ENCODE results near the gene TMPRSS15.

The TMPRSS15 gene

GRCh38 chr21:18403735-18404450 is at the start of gene TMPRSS15:
TSS of gene TMPRSS15 (minus strand) at chr21:18403785. CDS start at chr21:18403622, 163 bp downstream.
- no peak for DNase-seq (ENCODE audit: low read depth, low spot score)

DNA sequence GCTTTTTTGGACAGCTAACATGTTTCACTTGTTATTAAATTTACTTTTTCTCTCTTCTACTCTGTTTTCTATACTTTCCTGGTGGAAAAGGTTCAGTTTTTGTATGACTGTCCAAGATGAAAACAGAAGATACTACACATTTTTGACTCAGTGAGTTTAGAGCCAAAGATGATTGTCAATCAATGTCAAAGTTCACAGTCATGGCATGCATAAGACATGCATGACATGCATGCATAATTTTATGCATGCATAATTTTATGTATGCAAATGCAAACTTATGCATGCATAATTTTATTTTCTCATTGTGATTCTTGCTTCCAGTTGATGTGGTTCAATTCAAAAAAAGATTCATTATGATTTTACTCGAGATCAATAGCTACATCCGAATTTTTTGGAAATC is 48.1 kb upstream of the TMPRSS15 start:
- no peak for DNase-seq (ENCODE audit: low read depth, low spot score)

DNA sequence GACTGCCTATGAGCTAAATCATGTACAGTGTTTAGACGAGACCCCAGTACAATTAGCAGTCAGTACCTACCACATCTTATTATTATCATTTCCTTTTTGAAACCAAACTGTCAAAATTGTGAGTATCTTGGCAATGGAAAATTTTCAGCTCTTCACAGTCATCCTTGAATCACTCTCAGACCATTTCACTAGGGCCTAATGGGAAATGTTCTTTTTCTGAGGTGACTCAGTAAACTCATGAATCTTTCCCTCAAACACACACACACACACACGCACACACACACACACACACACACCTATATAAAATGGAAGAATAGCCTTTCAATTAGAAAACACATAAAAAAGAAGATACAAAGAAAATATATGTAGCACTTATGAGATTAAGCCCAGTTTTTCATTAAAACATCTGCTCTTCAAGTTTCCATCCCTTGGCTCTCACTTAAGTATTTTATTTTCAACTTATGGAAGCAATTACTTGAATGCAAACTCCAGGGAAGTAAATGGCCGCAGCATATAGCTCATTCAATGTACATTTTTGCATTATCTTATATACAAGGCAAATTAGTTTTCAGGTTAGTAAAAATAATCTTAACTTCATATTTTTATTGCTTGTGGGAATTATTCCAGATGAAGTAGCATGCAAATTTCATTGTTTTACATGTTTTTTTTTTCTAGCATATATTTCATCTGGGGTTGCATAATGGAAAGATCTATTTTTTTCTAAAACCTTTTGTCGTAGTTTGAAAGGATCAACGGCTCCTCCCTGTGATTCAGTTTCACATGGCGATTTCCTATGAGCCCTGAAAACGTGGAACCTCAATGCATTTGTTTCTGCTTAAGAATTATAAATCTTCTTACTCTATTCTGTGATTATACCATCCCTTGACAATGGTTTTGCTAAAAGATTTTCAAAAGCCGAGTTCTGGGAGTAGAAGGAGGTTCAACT is 46.3 kb upstream of the TMPRSS15 start:
- DNase-seq (ENCODE audit: low read depth, low spot score), result peak; percentile 1

DNA sequence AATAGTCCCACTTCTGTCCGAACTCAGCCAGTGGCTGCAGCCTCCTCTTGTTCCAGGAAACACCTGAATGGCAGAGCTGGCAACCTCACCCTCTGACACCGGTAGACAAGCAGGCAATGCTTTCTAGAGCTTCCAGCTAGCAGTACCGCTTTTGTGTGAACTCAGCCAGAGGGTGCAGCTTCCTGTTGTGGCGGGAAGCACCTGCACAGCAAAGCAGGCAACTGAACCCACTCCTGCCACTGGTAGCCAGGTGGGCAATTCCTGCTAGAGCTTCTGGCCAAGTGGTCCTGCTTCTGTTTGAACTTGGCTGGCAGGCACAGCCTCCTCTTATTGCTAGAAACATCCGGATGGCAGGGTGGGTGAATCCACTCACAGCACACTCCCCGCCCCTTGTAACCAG is 40.1 kb upstream of the TMPRSS15 start:
- no peak for DNase-seq (ENCODE audit: low read depth, low spot score)

DNA sequence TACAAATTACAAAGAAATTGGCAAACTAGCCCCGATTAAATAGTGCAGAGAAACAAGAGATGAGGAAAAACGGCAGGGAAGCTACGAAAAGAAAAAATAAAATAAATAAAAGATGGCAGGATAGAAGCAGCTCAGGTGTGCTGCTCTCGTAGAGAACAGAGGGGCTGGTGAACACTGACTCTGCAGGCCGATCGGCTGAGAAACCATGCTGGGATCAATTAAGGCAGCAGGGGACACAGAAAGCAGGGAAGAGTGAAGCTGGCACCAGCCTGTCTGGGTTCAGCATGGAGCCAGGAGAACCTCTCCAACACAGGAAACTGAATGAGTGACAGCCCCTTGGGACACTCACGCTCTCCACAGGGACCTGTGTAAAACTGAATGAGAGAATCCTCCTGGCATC is 39.5 kb upstream of the TMPRSS15 start:
- DNase-seq (ENCODE audit: low read depth, low spot score), result no peak

DNA sequence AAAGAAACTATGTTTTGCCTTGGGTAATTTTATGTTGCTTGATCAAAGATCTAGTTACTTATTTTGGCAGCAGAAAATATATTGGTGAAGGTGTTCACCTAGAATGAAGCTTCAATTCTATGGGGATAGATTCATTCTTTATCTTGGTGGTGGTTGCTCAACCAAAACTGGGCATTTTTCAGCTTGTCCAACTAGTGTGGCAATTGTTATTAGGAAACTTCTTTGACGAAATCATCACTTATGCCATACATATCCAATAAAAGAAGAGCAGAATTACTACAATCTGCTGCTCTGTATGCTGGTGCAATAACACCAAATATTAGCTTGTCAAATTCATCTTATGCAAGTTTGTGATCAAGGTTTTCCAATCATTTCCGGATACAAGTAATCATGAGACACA is 26.8 kb upstream of the TMPRSS15 start:
- no peak for DNase-seq (ENCODE audit: low read depth, low spot score)

- no peak for DNase-seq (ENCODE audit: low read depth, low spot score)
Observed at GRCh38 chr21:18424276-18424675, 20.7 kb upstream of the TMPRSS15 start.

DNA sequence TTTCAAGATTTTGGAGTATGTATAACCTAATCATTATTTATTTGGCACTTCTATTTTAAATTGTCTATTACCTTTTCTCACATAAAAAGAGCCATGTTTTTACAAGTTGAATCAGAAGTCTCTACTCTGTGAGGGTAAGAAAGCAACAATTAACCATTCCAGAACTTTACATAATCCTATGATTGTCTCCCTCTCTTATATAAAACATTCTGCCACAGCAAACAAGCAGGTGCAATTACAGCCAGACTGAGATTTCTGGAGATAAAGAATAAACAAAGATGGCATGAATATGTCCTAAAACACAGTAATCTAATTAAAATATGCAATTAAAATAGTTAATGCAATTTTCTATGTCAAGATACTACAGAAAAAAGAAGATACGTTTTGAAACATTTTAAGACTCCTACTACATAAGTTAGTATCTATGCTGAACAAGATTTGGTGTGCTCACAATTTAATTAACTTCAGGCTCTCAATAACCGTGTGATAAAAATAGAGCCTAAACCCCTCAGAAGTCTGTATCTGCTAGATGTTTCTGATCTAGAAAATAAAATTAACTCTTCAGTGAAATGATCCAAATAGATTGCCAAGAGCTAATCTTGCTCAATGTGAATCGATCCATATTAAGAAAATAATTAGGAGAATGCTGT is 13.7 kb upstream of the TMPRSS15 start:
- no peak for DNase-seq (ENCODE audit: low read depth, low spot score)

- no peak for DNase-seq (ENCODE audit: low read depth, low spot score)
Observed at GRCh38 chr21:18411565-18411964, 8.0 kb upstream of the TMPRSS15 start.

GRCh38 chr21:18409579-18409978 is 6.0 kb upstream of the TMPRSS15 start:
- DNase-seq (ENCODE audit: low read depth, low spot score), result no peak

DNA sequence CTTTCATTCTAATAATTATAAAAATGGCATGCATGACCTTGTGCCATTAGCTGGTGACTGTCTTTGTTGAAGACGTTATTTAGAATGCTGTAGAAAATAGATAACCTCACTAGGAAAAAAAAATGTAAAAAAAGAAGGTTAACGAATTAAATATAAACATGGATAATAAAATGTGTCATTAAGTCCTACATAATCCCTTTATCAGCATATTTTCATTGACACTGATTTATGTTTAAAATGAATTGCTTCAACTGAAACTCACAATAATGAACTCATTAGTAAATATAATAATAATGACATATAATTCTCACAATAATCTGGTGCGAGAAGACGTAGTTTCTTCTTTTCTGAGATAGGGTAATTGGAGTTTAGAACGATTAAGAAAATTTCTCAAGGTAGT is 4.7 kb downstream of the TMPRSS15 start:
- no peak for DNase-seq (ENCODE audit: low read depth, low spot score)

DNA sequence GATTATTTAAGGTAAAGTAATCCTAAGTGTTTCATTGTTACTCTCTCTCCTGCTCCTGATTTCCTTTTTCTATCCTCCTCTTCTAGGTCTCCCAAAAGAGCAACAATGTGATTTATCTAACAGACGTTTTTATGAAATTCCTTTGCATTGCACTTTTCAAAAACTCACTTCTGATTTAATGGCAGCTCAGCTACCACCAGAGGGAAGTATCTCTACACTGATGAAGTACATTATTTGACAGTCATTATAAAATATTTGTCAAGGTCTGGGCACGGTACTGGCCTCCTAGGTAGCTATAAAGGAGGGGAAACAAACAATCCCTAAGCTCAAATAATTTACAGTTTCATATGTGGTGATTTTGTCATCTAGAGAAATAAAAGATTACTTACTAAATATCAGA is 15.6 kb downstream of the TMPRSS15 start:
- no peak for DNase-seq (ENCODE audit: low read depth, low spot score)

DNA sequence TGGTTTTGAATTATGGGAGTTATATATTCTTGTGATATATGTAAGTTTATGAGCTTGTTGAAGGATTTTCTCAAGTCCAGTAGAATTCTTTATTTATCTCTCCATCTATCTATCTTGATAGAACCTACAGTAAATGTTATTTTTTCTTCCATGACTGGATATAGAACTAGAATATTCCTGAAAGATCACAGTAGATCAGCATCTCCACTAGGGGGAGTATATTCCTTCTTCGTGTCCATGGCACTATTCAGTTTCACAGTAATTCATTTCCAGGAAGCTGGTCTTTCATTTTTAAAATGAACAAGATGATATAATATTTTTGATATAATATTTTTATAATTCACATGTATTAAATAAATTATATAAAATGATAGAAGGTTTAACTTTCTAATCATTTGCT is 18.8 kb downstream of the TMPRSS15 start:
- peak; percentile 40 for DNase-seq (ENCODE audit: low read depth, low spot score)

GRCh38 chr21:18382934-18383619 is 20.5 kb downstream of the TMPRSS15 start:
- peak; percentile 70 for DNase-seq (ENCODE audit: low read depth, low spot score)

DNA sequence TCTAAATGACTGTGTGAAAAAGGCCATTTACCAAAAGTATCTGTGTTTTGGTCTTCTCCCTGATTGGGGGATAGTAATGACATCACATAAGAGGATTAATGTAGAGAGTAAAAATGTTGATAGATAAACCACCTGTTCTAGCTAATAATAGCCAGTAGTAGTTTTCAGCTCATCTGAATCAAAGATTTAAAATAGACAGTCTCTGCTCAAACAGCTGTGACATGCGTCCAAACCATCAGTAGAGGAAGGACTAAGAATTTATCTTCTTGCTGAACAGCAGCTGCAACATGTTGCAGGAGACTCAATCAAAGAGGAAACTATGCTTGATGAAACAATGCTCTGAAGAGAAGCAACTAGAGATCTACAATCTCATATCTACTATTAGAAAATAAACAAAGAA is 21.4 kb downstream of the TMPRSS15 start:
- DNase-seq (ENCODE audit: low read depth, low spot score), result no peak

DNA sequence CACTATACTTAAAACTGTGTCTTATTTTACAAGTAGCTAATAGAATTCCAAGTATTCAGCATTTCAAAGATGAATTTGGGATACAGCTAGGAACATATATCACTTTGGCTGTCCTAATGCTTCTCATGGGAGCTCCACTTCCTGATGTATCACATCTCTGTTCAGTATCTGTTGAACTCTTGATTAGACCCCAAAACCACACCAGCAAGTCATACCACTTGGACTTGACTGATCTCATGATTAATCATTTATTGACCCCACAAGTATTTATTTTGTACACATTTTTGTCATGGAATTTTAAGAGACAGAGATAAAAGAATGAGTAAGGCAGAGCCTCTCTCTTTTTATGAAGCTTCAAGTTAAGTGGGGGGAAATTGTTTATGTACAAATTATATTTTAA is 30.0 kb downstream of the TMPRSS15 start:
- DNase-seq (ENCODE audit: low read depth, low spot score), result peak; percentile 5

- DNase-seq (ENCODE audit: low read depth, low spot score), result no peak
Observed at GRCh38 chr21:18370301-18370700, 33.3 kb downstream of the TMPRSS15 start.

GRCh38 chr21:18369115-18369514 is 34.5 kb downstream of the TMPRSS15 start:
- DNase-seq (ENCODE audit: low read depth, low spot score), result peak; percentile 21

DNA sequence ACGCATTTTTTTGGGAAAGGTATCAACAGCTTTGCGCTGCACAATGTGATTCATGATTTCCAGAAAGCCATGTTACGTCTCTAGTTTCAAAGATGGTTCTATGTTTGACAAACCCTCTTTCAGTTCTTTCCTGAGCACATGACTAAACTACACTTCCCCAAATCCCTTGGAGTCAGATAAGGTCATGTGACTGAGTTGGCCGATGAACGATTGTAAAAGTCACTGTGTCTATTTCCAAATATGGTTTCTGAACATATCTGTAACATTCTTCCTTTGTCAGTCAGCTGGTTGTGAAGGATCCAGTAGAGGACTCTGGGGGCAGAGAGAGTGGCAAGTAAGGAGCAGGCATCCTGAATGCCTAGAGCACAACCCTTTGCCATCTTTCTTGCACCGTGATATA is 35.4 kb downstream of the TMPRSS15 start:
- no peak for DNase-seq (ENCODE audit: low read depth, low spot score)

- DNase-seq (ENCODE audit: low read depth, low spot score), result no peak
Observed at GRCh38 chr21:18356801-18357200, 46.8 kb downstream of the TMPRSS15 start.

DNA sequence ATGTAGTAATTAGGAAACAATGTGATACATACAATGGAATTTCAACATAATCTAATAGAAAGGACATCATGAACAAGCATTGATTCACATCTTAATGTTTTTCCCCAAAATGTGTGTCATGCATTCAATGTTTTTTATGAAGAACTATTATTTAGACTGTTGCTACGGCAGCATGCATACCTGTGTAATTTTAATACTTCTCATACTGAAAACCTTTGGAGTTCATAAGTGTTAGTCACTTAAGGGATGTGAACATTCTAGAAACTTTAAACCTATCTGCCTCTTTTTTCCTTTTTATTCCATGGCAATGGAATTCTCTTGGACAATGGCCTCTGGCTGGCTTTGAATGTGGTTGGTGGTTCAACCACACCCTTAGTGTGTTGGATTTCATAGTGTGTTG is 48.6 kb downstream of the TMPRSS15 start:
- DNase-seq (ENCODE audit: low read depth, low spot score), result peak; percentile 26

DNA sequence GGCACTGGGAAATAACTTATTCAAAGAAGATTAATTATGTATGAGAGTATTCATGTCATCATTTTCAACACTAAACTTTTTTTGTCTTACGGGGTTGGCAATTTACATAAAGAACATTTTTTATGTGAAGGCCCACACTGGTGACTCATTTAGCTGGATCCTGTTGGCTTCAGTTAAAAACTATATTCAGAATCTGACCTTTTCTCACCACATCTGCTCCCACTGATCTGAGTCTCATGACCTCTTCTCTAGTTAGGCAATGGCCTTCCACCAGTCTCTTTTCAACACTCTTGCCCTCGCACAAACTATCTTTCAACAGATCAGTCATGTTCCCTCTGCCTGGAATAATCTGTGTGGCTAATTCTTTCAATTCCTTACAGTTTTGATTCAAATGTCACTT is 53.4 kb downstream of the TMPRSS15 start:
- DNase-seq (ENCODE audit: low read depth, low spot score), result peak; percentile 35
